ENCODE measurements around the gene DLGAP3. TPM values are rescaled to one million over a fixed set of nuclear protein-coding genes. Genes with fewer than 3 reads are reported as not detected.
"Not testable (repeated sequence)": the region's sequence is repeated elsewhere in the genome, so short reads cannot be mapped to it uniquely, and the experiment has no call there.

DLGAP3 gene
- polyA plus RNA-seq, 1 donor (not counting 4 experiments of a cell fraction or from before 2014, with no cell fraction given), result not detected

GRCh38 chr1:34970220-34970735 lies 40.8 kb upstream of the DLGAP3 start:
- no peak overlapping the region for H3K4me3 ChIP-seq (ENCODE audit: control insufficient read depth in 2 of 3, extremely low read depth in 1 of 3, insufficient read depth in 2 of 3, low read depth in 1 of 3, low read length in 3 of 3)
- no peaks in the 10 kb centered on the region for H3K4me1 ChIP-seq (ENCODE audit: control insufficient read depth, extremely low read depth, insufficient read depth, low read length)
- no peaks in the 10 kb centered on the region for H4K20me1 ChIP-seq (ENCODE audit: control insufficient read depth, extremely low read depth, insufficient read depth, low read length)
- no peaks in the 10 kb centered on the region for H3K27me3 ChIP-seq (ENCODE audit: control insufficient read depth, extremely low read depth, insufficient read depth, low read length)
- no peak overlapping the region for H3K27ac ChIP-seq (ENCODE audit: control insufficient read depth, insufficient read depth, low read length)
- dilution Hi-C loops (cut with MboI; ENCODE audit: extremely low pct_ligation_motif_present, low sequenced_read_pairs), result no loop called here
- FAIRE-seq (no peak), DNase-seq (ENCODE audit: low read depth, low spot score) (no peak)
- H3K9ac ChIP-seq (ENCODE audit: control insufficient read depth, extremely low read depth, insufficient read depth, low read length), result no peak overlapping the region
- TF ChIP-seq EZH2 (IDR thresholded peaks at IDR 0.05; ENCODE audit: low read length) (no peak), CTCF (optimal IDR thresholded peaks at IDR 0.05 in 1 of 3, IDR thresholded peaks at IDR 0.05 in 1 of 3, conservative IDR thresholded peaks at IDR 0.05 in 1 of 3; ENCODE audit: extremely low read depth in 1 of 3, insufficient read depth in 2 of 3, low read length in 3 of 3) (no peak)
- no peaks in the 10 kb centered on the region for H3K36me3 ChIP-seq (ENCODE audit: control insufficient read depth in 2 of 2, extremely low read depth in 1 of 2, insufficient read depth in 2 of 2, low read length in 2 of 2)
- no peaks in the 10 kb centered on the region for H3K9me3 ChIP-seq (ENCODE audit: control insufficient read depth, low read depth, low read length)
- no peak overlapping the region for H3K4me2 ChIP-seq (ENCODE audit: control insufficient read depth, extremely low read depth, insufficient read depth, low read depth, low read length)
- H3K9me1 ChIP-seq (ENCODE audit: control insufficient read depth, extremely low read depth, insufficient read depth, low read length), result no peaks in the 10 kb centered on the region
- no peak overlapping the region for H2AFZ ChIP-seq (ENCODE audit: control insufficient read depth, low read length)
- H3K79me2 ChIP-seq (ENCODE audit: control insufficient read depth, insufficient read depth, low read length), result no peaks in the 10 kb centered on the region

- H3K9ac ChIP-seq (ENCODE audit: control insufficient read depth, extremely low read depth, insufficient read depth, low read length); H3K27ac ChIP-seq (ENCODE audit: control insufficient read depth, insufficient read depth, low read length); H3K4me2 ChIP-seq (ENCODE audit: control insufficient read depth, extremely low read depth, insufficient read depth, low read depth, low read length); DNase-seq (ENCODE audit: low read depth, low spot score); H3K4me3 ChIP-seq (ENCODE audit: control insufficient read depth in 2 of 3, extremely low read depth in 1 of 3, insufficient read depth in 2 of 3, low read depth in 1 of 3, low read length in 3 of 3); FAIRE-seq; H3K9me3 ChIP-seq (ENCODE audit: control insufficient read depth, low read depth, low read length); H3K27me3 ChIP-seq (ENCODE audit: control insufficient read depth, extremely low read depth, insufficient read depth, low read length); H2AFZ ChIP-seq (ENCODE audit: control insufficient read depth, low read length); H3K36me3 ChIP-seq (ENCODE audit: control insufficient read depth in 2 of 2, extremely low read depth in 1 of 2, insufficient read depth in 2 of 2, low read length in 2 of 2); H3K9me1 ChIP-seq (ENCODE audit: control insufficient read depth, extremely low read depth, insufficient read depth, low read length); H3K79me2 ChIP-seq (ENCODE audit: control insufficient read depth, insufficient read depth, low read length); dilution Hi-C loops (cut with MboI; ENCODE audit: extremely low pct_ligation_motif_present, low sequenced_read_pairs); H3K4me1 ChIP-seq (ENCODE audit: control insufficient read depth, extremely low read depth, insufficient read depth, low read length); H4K20me1 ChIP-seq (ENCODE audit: control insufficient read depth, extremely low read depth, insufficient read depth, low read length): not testable (repeated sequence)
Measured at GRCh38 chr1:34968297-34968696, 38.8 kb upstream of the DLGAP3 start.

GRCh38 chr1:34967672-34968071 lies 38.2 kb upstream of the DLGAP3 start:
- H3K4me3 ChIP-seq (ENCODE audit: control insufficient read depth in 2 of 3, extremely low read depth in 1 of 3, insufficient read depth in 2 of 3, low read depth in 1 of 3, low read length in 3 of 3); H2AFZ ChIP-seq (ENCODE audit: control insufficient read depth, low read length); FAIRE-seq; dilution Hi-C loops (cut with MboI; ENCODE audit: extremely low pct_ligation_motif_present, low sequenced_read_pairs); H4K20me1 ChIP-seq (ENCODE audit: control insufficient read depth, extremely low read depth, insufficient read depth, low read length); H3K79me2 ChIP-seq (ENCODE audit: control insufficient read depth, insufficient read depth, low read length); H3K27me3 ChIP-seq (ENCODE audit: control insufficient read depth, extremely low read depth, insufficient read depth, low read length); DNase-seq (ENCODE audit: low read depth, low spot score); H3K9me3 ChIP-seq (ENCODE audit: control insufficient read depth, low read depth, low read length); H3K27ac ChIP-seq (ENCODE audit: control insufficient read depth, insufficient read depth, low read length); H3K36me3 ChIP-seq (ENCODE audit: control insufficient read depth in 2 of 2, extremely low read depth in 1 of 2, insufficient read depth in 2 of 2, low read length in 2 of 2); H3K9ac ChIP-seq (ENCODE audit: control insufficient read depth, extremely low read depth, insufficient read depth, low read length); H3K4me1 ChIP-seq (ENCODE audit: control insufficient read depth, extremely low read depth, insufficient read depth, low read length); H3K4me2 ChIP-seq (ENCODE audit: control insufficient read depth, extremely low read depth, insufficient read depth, low read depth, low read length); H3K9me1 ChIP-seq (ENCODE audit: control insufficient read depth, extremely low read depth, insufficient read depth, low read length): not testable (repeated sequence)

All from keratinocyte (primary cell).